C4-2B (cell line): ENCODE data around the gene TH.
"Not testable (repeated sequence)": the region's sequence is repeated elsewhere in the genome, so short reads cannot be mapped to it uniquely, and the experiment has no call there.

ENCODE experiments used
- H3K27ac ChIP-seq: fragments of 450-650 bp; 2 replicates; pipeline ENCODE4 v1.5.1; 2017
- CTCF ChIP-seq: fragments of 450-650 bp; conservative IDR thresholded peaks from 2 replicates; pipeline ENCODE4 v1.5.1; 2017; ENCODE audit warnings: mild to moderate bottlenecking
- ZFX ChIP-seq: fragments of 450-650 bp; IDR thresholded peaks from 2 replicates; pipeline ENCODE4 v1.6.1; 2017

TH gene

GRCh38 chr11:2197771-2198520, 26.3 kb upstream of the TH start:
- no peak for TF ChIP-seq ZFX
- no peak for TF ChIP-seq CTCF
- H3K27ac ChIP-seq, result no peak overlapping the region

GRCh38 chr11:2196970-2197770, 25.6 kb upstream of the TH start:
- TF ChIP-seq ZFX (no peak), CTCF (peak; percentile 97)
- no peak overlapping the region for H3K27ac ChIP-seq

GRCh38 chr11:2195756-2196088, 24.1 kb upstream of the TH start:
- no peak overlapping the region for H3K27ac ChIP-seq
- TF ChIP-seq CTCF, result no peak
- no peak for TF ChIP-seq ZFX

- TF ChIP-seq ZFX (no peak), CTCF (peak; percentile 99)
- no peak overlapping the region for H3K27ac ChIP-seq
Observed at GRCh38 chr11:2194877-2195755, 23.5 kb upstream of the TH start.

GRCh38 chr11:2193888-2194595, 22.4 kb upstream of the TH start:
- not testable (repeated sequence) for H3K27ac ChIP-seq

GRCh38 chr11:2193099-2193887, 21.7 kb upstream of the TH start:
- no peak for TF ChIP-seq ZFX
- no peak for TF ChIP-seq CTCF

GRCh38 chr11:2192435-2192834, 20.8 kb upstream of the TH start:
- no peak for TF ChIP-seq CTCF
- TF ChIP-seq ZFX, result no peak
- no peak overlapping the region for H3K27ac ChIP-seq

More at GRCh38 chr11:2193099-2193887, 21.7 kb upstream of the TH start:
- H3K27ac ChIP-seq, result no peak overlapping the region
